Esophagus muscularis mucosa (tissue), 4 donors: ENCODE measurements around the gene RELA.

Experiments used
- CTCF ChIP-seq, 3 experiments: fragments of 200-600 bp in 2 of 3; fragments of 450-650 bp in 1 of 3; sonication (generic) in 2 of 3; IDR thresholded peaks; one replicate each; pipeline ENCODE4 v1.5.1; 2017 to 2019; ENCODE audit warnings: antibody characterized with exemption in 3 of 3, mild to moderate bottlenecking in 2 of 3, moderate library complexity in 1 of 3
- EP300 ChIP-seq: sonication (generic); formaldehyde crosslinking; IDR thresholded peaks from one replicate; pipeline ENCODE4 v1.6.1; 2017; ENCODE audit warnings: antibody characterized with exemption
- POLR2A ChIP-seq: fragments of 450-650 bp; IDR thresholded peaks from one replicate; pipeline ENCODE4 v1.6.1; 2017; ENCODE audit warnings: antibody characterized with exemption, moderate library complexity, mild to moderate bottlenecking, low read depth

GRCh38 chr11:65624931-65625627 is 37.6 kb downstream of the RELA start:
- no peak for TF ChIP-seq CTCF (IDR thresholded peaks at IDR 0.05)
- TF ChIP-seq EP300, result no peak
- no peak for TF ChIP-seq POLR2A
